Mesendoderm (in vitro differentiated cells): ENCODE measurements around the gene SULT4A1.

Experiments
- DNase-seq: peaks from one replicate; pipeline ENCODE4 v3.0.0; 2013
- H2AK5ac ChIP-seq: 2 replicates; pipeline ENCODE4 v1.6.1; 2013; ENCODE audit warnings: low read length, inconsistent platforms
- H2BK120ac ChIP-seq: 2 replicates; pipeline ENCODE4 v1.6.1; 2013; ENCODE audit warnings: low read depth, mild to moderate bottlenecking, low read length, moderate library complexity, mixed read lengths
- H2BK15ac ChIP-seq: replicated peaks from 2 replicates; pipeline ENCODE4 v1.6.1; 2013; ENCODE audit warnings: low read depth, mild to moderate bottlenecking, moderate library complexity
- H2BK5ac ChIP-seq: 2 replicates; pipeline ENCODE4 v1.6.1; 2013; ENCODE audit warnings: low read length, inconsistent platforms
- H3K18ac ChIP-seq: 2 replicates; pipeline ENCODE4 v1.6.1; 2013; ENCODE audit warnings: mild to moderate bottlenecking, low read length, mixed read lengths
- H3K23ac ChIP-seq: one replicate; pipeline ENCODE4 v1.6.1; 2013; ENCODE audit warnings: low read length
- H3K27ac ChIP-seq: 2 replicates; pipeline ENCODE4 v1.5.1; 2013; ENCODE audit warnings: low read depth, mild to moderate bottlenecking, inconsistent platforms, low read length, moderate library complexity
- H3K27me3 ChIP-seq: 2 replicates; pipeline ENCODE4 v1.6.1; 2013; ENCODE audit warnings: low read length, control low read depth, mild to moderate bottlenecking, inconsistent platforms; ENCODE audit not compliant: insufficient read depth, poor library complexity
- H3K36me3 ChIP-seq: 2 replicates; pipeline ENCODE4 v1.6.1; 2013; ENCODE audit warnings: low read length, inconsistent platforms; ENCODE audit not compliant: control insufficient read depth, insufficient read depth
- H3K4ac ChIP-seq: one replicate; pipeline ENCODE4 v1.6.1; 2013; ENCODE audit warnings: low read depth, mild to moderate bottlenecking, low read length, moderate library complexity
- H3K4me1 ChIP-seq: 2 replicates; pipeline ENCODE4 v1.6.1; 2013; ENCODE audit warnings: low read depth, low read length, inconsistent platforms; ENCODE audit not compliant: control insufficient read depth
- H3K4me2 ChIP-seq: 2 replicates; pipeline ENCODE4 v1.6.1; 2013; ENCODE audit warnings: low read length
- H3K4me3 ChIP-seq: 2 replicates; pipeline ENCODE4 v1.5.1; 2013; ENCODE audit warnings: mild to moderate bottlenecking, low read length
- H3K56ac ChIP-seq: one replicate; pipeline ENCODE4 v1.6.1; 2013; ENCODE audit warnings: low read length
- H3K79me1 ChIP-seq: 2 replicates; pipeline ENCODE4 v1.6.1; 2013; ENCODE audit warnings: low read length, inconsistent platforms
- H3K79me2 ChIP-seq: 2 replicates; pipeline ENCODE4 v1.6.1; 2013; ENCODE audit warnings: mild to moderate bottlenecking, low read length; ENCODE audit not compliant: control insufficient read depth, insufficient read depth
- H3K9ac ChIP-seq: 2 replicates; pipeline ENCODE4 v1.6.1; 2013; ENCODE audit warnings: low read length, inconsistent platforms
- H4K5ac ChIP-seq: one replicate; pipeline ENCODE4 v1.6.1; 2013; ENCODE audit warnings: low read length
- H4K8ac ChIP-seq: one replicate; pipeline ENCODE4 v1.6.1; 2013; ENCODE audit warnings: low read depth, mild to moderate bottlenecking, control low read depth, low read length, moderate library complexity
- WGBS: extraction: QIAGEN DNeasy Blood & Tissue Kit; methylation state at CpG from one replicate; pipeline ENCODE4 v1.1.7; 2013; ENCODE audit warnings: low lambda C conversion rate, missing lambda C conversion rate; ENCODE audit not compliant: insufficient coverage; ENCODE audit errors: extremely low coverage; 5-methylcytosine and 5-hydroxymethylcytosine counted together

SULT4A1 gene

DNA sequence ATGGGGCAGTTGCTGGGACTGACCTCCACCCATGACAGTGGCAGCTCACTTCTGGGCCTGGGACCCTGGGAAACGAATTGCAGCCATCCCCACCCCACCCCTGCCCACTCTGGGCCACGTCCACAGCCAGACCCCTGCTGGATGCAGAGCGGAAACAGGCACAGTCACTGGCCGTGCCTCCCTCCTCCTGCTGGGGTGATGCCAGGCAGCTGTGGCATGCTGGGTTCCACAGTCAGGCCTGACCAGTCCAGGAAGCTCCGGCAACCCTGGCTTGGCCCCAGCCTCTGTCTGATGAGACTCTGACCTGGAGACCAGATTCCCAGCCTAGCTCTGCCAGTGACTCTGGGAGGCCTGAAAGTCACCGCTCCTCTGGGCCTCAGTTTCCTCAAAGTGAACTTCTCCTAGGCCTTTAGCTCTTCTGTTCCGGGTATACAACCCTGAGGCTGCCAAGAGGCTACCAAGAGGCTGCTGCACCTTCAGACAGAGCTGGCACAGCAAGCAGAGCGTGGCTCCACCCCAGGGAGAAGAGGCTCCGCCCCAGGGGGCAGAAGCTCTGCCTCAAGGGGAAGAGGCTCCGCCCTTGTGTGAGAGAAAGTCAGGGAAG, 8.9 kb downstream of the SULT4A1 start:
- Histone ChIP-seq H4K5ac (no peak overlapping the region), H3K4me2 (no peak overlapping the region), H3K9ac (no peak overlapping the region), H2AK5ac (no peak overlapping the region), H3K4me1 (no peaks in the 10 kb centered on the region), H2BK5ac (no peak overlapping the region), H2BK120ac (no peak overlapping the region), H3K4me3 (no peak overlapping the region), H3K56ac (no peak overlapping the region), H3K79me2 (peaks cover 11% of the 10 kb centered on the region), H2BK15ac (no peak overlapping the region), H3K79me1 (peaks cover 19% of the 10 kb centered on the region), H3K23ac (no peak overlapping the region), H3K18ac (no peak overlapping the region), H3K27ac (no peak overlapping the region), H3K27me3 (no peaks in the 10 kb centered on the region), H4K8ac (no peak overlapping the region), H3K36me3 (no peaks in the 10 kb centered on the region), H3K4ac (no peak overlapping the region)
- no CpG with 5 or more reads among the region's 10 CpGs for WGBS
- DNase-seq: no peak

GRCh38 chr22:43852573-43853327, 9.6 kb downstream of the SULT4A1 start:
- Histone ChIP-seq H2BK5ac (no peak overlapping the region), H2BK15ac (no peak overlapping the region), H3K4me3 (no peak overlapping the region), H3K27ac (no peak overlapping the region), H3K27me3 (no peaks in the 10 kb centered on the region), H2BK120ac (no peak overlapping the region), H2AK5ac (no peak overlapping the region), H3K4me2 (no peak overlapping the region), H4K8ac (no peak overlapping the region), H3K79me1 (peaks cover 22% of the 10 kb centered on the region), H3K36me3 (no peaks in the 10 kb centered on the region), H3K9ac (no peak overlapping the region), H3K79me2 (peaks cover 14% of the 10 kb centered on the region), H3K4ac (no peak overlapping the region), H4K5ac (no peak overlapping the region), H3K18ac (no peak overlapping the region), H3K23ac (no peak overlapping the region), H3K56ac (no peak overlapping the region), H3K4me1 (no peaks in the 10 kb centered on the region)
- WGBS: 100% methylated on average over 1 of the region's 19 CpGs
- DNase-seq: no peak

GRCh38 chr22:43851979-43852307, 10.4 kb downstream of the SULT4A1 start:
- no peak overlapping the region for H2BK5ac ChIP-seq
- no peak overlapping the region for H2AK5ac ChIP-seq
- no peaks in the 10 kb centered on the region for H3K4me1 ChIP-seq
- H3K23ac ChIP-seq: no peak overlapping the region
- H3K27ac ChIP-seq: no peak overlapping the region
- H3K79me1 ChIP-seq: peaks cover 27% of the 10 kb centered on the region
- H3K36me3 ChIP-seq: no peaks in the 10 kb centered on the region
- H2BK15ac ChIP-seq: no peak overlapping the region
- H3K4me3 ChIP-seq: no peak overlapping the region
- no peak overlapping the region for H4K8ac ChIP-seq
- no peak overlapping the region for H3K18ac ChIP-seq
- no peak overlapping the region for H3K9ac ChIP-seq
- no CpG with 5 or more reads among the region's 3 CpGs for WGBS
- H4K5ac ChIP-seq: no peak overlapping the region
- H3K27me3 ChIP-seq: no peaks in the 10 kb centered on the region
- peaks cover 14% of the 10 kb centered on the region for H3K79me2 ChIP-seq
- no peak overlapping the region for H3K56ac ChIP-seq
- H3K4ac ChIP-seq: no peak overlapping the region
- H3K4me2 ChIP-seq: no peak overlapping the region
- no peak overlapping the region for H2BK120ac ChIP-seq
- DNase-seq: no peak

GRCh38 chr22:43851058-43851978, 11.0 kb downstream of the SULT4A1 start:
- no peaks in the 10 kb centered on the region for H3K36me3 ChIP-seq
- no peaks in the 10 kb centered on the region for H3K4me1 ChIP-seq
- no peak overlapping the region for H2BK120ac ChIP-seq
- no peak overlapping the region for H3K9ac ChIP-seq
- H2BK15ac ChIP-seq: no peak overlapping the region
- no peak overlapping the region for H2BK5ac ChIP-seq
- no peak overlapping the region for H2AK5ac ChIP-seq
- no peak overlapping the region for H3K4me3 ChIP-seq
- no peak overlapping the region for H3K27ac ChIP-seq
- no peak overlapping the region for H3K23ac ChIP-seq
- peaks cover 23% of the 10 kb centered on the region for H3K79me1 ChIP-seq
- no peaks in the 10 kb centered on the region for H3K27me3 ChIP-seq
- H4K8ac ChIP-seq: no peak overlapping the region
- H3K56ac ChIP-seq: no peak overlapping the region
- no peak overlapping the region for H3K18ac ChIP-seq
- no CpG with 5 or more reads among the region's 13 CpGs for WGBS
- DNase-seq: no peak
- no peak overlapping the region for H4K5ac ChIP-seq
- no peak overlapping the region for H3K4me2 ChIP-seq
- no peak overlapping the region for H3K4ac ChIP-seq
- H3K79me2 ChIP-seq: peaks cover 13% of the 10 kb centered on the region

DNA sequence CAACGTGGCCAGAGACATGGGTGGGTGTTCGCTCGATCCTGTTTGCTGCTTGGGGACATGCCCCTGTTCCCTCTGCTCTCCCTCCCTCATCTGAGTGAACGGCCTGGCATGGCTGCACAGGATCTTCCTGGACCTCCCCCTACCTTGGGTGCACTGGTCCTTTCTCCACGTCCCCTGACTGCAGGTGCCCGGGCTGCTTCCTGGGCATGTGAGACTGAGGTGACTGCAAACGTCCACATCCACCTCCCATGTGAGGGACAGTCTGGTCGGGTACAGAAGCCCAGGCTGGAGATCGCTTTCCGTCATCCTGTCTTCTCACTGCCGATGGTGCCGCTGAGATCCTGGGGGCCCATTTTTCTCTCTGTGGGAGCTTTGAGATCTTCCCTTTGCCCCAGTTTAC, 11.8 kb downstream of the SULT4A1 start:
- Histone ChIP-seq H4K5ac (no peak overlapping the region), H3K36me3 (no peaks in the 10 kb centered on the region), H3K56ac (no peak overlapping the region), H3K4me2 (no peak overlapping the region), H3K18ac (no peak overlapping the region), H3K23ac (peak overlapping the region; percentile 68), H3K27ac (no peak overlapping the region), H3K4me1 (no peaks in the 10 kb centered on the region), H2BK15ac (no peak overlapping the region), H2BK5ac (no peak overlapping the region), H3K79me2 (peaks cover 8% of the 10 kb centered on the region), H3K79me1 (peaks cover 22% of the 10 kb centered on the region), H2AK5ac (no peak overlapping the region), H3K27me3 (no peaks in the 10 kb centered on the region), H2BK120ac (no peak overlapping the region), H4K8ac (no peak overlapping the region), H3K9ac (no peak overlapping the region), H3K4ac (no peak overlapping the region), H3K4me3 (no peak overlapping the region)
- no CpG with 5 or more reads among the region's 12 CpGs for WGBS
- no peak for DNase-seq
